ENCODE results near the gene HMGCS1.
"Not testable (repeated sequence)": the region's sequence is repeated elsewhere in the genome, so short reads cannot be mapped to it uniquely, and the experiment has no call there.

HMGCS1 gene

DNA sequence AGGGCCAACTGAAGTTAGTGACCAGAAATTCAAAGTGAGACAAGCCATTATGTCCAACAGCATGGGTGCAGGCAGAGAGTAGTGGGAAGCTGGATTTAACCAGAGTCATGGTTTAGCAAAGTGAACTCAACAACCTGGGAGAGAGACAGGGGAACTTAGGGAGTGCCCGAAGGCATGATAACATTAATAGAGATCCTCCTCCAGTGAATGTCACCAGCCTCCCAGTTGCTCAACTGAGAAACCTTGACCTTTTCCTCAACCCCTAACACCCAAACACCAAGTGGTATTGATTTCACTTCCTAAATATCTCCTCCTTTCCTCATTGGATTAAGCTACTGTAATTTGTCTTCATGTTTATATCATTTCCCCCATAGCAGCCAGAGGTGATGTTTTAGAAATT is 42.6 kb downstream of the HMGCS1 start:
- DNase-seq = no peak

DNA sequence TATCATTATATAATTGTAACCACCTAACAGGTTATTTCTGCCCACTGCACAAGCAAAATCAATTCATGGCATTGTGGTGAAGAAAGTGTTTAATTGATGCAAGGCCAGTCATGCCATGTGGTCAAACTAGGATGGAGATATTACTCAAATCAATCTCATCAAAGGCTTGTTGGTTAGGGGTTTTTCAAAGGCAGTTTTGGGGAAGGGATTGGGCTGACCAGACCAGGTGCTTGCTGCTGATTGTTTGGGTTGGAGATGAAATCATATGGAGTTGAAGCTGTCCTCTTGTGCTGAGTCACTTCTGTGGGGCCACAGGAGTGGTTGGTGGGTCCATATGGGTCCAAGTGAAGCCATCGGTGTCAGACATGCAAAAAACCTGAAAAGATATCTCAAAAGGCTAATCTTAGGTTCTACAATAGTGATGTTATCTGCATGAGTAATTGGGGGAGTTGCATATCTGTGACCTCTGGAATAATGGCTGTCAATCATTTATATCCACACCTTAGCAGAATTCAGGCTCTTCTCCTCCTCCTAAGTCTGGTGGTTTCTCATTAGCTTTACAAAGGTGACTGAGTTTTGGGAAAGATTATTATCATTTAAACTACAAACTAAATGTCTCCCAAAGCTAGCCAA is 44.9 kb downstream of the HMGCS1 start:
- no peak for DNase-seq

DNA sequence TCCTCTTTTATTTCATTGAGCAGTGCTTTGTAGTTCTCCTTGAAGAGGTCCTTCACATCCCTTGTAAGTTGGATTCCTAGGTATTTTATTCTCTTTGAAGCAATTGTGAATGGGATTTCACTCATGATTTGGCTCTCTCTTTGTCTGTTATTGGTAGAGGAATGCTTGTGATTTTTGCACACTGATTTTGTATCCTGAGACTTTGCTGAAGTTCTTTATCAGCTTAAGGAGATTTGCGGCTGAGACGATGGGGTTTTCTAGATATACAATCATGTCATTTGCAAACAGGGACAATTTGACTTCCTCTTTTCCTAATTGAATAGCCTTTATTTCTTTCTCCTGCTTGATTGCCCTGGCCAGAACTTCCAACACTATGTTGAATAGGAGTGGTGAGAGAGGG is 50.9 kb downstream of the HMGCS1 start:
- not testable (repeated sequence) for DNase-seq

DNA sequence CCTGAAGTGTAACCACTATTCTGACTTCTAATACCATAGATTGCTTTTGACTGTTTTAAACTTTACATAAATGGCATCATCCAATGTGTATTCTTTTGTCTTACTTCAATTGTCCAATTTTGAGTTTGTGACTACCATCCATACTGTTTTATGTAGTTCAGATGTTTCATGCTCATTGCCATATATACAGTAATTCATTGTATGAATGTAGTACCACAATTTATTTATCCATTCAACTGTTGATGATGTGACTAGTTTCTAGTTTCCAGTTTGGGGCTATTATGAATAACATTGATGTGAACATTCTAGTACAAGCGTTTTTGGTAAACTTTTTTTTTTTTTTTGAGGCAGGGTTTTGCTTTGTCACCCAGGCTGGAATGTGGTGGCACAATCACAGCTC is 55.1 kb downstream of the HMGCS1 start:
- DNase-seq = no peak

DNA sequence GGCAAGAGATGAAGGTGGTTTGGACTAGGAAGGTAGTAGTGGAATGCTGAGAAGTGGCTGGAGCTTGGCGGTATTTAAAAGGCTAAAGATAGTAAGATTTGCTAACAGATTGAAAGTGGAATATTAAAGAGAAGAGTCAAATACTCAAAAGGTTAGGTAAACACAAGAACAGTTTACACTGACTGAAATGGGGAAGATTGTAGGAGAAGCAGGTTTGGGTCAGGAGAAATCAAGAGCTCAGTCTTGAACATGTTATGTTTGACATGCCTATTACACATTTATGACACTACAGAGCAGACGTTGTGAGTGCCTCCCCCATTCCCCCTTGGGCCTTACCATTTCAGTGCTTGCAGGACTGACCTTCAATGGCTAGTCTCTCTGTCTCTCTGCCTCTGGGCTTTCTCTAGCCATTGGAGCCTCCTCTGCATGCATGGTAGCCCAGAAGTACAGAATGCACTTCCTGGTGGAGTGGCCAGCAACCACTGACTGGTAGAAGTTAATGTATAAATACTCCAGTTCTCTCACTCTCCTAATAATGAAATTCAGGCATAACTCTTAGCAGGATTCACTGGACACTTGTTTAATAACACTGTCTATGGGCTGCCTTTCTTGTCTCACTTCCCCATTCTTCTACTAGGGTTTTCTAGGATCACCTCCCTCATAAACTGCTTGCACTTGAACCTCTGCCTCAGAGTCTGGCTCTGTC is 56.8 kb downstream of the HMGCS1 start:
- DNase-seq = no peak

DNA sequence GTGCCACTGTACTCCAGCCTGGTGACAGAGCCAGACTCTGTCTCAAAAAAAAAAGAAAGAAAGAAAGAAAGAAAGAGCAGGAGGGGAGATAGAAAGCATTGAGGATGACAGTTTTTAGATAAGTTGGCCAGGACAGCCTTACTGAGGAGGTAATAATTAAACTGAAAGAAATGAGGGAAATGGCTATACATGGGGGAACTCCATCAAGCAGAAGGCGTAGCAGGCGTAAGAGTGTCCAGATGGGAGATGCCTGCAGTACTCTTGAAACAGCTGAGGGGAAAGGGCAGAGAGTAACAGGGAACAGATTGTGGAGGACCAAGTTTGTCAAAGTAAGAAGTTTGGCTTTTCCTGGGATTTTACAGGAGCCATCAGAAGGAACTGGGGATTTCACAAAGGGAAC is 57.5 kb downstream of the HMGCS1 start:
- DNase-seq = no peak

DNA sequence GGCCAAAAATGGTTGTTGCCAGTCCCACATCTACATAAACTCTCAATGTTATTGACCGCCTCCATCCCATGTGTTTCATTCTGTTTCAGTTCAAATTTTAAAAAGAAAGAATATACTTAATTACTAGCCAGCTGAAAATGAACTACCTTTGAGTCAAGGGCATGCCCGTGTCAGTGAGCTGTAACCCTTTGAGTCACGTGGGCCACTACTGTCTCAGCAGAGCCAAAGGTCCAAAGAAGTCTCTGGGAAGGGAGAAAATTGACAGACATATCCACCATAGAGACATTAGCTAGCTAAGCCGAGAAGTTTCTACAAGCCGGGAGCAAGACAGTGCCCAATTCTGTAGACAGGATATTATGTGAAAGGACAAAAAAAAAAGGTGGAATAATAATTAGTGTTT is 61.5 kb downstream of the HMGCS1 start:
- no peak for DNase-seq

DNA sequence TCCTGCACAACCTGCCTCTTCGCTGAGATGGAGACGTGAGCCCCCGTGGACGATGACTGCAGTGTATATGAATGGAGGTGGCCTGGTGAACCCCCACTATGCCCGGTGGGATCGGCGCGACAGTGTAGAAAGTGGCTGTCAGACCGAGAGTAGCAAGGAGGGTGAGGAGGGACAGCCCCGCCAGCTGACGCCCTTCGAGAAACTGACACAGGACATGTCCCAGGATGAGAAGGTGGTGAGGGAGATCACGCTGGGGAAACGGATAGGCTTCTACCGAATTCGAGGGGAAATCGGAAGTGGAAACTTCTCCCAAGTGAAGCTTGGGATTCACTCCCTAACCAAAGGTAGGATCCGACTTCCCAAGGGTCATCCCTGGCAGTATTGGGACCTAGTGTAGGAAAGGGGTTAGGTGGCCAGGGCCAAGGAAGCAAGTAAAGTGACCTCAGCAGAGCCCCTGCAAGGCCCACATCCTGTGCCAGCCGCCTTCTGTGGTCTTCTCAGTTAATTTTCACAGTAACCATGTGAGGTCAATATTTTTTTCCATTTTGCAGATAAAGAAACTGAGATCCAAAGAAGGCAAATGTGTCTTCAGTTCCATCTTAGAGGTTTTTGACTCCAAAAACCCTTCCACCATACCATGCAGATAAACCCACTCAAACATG is 67.4 kb downstream of the HMGCS1 start:
- no peak for DNase-seq

DNA sequence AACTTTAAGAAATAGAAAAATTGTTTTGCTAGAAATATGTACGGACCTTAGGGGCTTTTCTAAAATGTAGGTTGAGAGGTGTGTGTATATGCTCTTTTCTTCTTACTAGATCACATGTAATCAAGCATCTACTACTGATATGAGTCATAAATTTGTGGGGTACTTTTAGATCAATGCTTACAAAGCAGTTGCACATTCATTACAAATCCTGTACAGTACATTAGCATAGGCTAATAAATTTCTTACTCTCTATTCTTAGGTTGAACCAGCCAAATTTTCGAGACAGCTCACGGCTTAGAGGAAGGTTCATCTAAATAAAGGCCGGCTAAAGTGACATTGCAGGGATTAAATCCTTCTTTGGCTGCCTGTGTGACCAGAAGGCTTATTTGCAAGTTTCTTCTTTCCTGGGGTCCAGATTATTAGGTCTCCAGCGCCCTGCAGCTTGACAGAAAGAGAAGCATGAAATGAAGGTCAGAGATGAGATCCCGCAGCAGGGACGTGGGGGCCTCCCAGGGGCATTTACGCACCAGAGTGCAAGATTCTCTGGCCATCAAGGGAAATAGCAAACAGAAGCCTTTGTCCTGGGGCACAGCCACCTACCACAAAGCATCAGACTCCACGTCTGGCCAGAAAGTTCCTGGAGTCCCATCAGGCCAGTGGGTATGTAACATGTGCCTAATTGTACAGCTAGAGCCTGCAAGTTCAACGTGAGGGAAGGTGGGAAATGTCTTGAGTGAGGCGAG is 68.2 kb downstream of the HMGCS1 start:
- no peak for DNase-seq

DNA sequence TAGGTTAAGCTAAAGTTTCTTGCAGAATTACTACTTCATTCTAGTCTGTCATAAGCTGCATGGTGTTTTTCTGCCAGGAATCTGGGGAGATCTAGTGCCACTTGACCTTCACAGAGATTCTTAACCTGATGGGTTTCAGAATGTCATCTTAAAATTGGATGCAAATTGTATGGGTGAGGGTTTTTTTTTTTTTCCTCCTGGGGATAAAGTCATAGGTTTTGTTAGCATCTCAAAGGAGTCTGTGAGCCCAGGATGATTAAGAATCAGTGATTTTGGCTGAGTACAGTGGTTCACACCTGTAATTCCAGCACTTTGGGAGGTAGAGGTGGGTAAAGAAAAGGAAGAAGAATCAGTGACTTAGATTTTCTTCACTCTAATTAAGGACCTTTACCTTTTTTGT is 69.9 kb downstream of the HMGCS1 start:
- no peak for DNase-seq

DNA sequence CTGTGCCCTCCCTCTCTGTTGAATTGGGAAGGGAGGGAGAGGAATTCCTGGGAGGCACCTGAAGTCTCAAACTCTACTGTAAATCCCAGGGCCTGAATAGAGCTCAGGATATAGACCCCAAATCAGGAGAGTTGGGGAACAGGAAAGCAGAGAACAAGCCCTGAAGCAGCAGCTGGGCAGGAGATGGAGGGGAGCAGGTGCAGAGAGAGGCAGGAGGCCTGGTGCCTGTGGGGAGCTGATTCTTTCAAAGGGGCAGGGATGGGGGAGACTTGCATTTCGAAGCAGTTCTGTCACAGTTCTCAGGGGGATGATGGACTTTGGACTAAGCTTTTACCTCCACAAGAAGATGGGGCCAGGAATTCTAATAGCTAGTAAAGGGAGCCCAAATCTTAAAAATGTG is 71.0 kb downstream of the HMGCS1 start:
- DNase-seq = no peak
